HEK293 (cell line): ENCODE data around the gene SLC1A2.

Experiments
- CTCF ChIP-seq: fragments of 450-650 bp; formaldehyde crosslinking; IDR thresholded peaks from 2 replicates; pipeline ENCODE4 v1.5.1; 2016; ENCODE audit warnings: missing biosample characterization, missing genetic modification characterization
- TRIM28 ChIP-seq: IDR thresholded peaks from 2 replicates; pipeline ENCODE4 v1.6.1; 2011; ENCODE audit warnings: low read length, control low read depth, borderline replicate concordance
- ZNF138 ChIP-seq: fragments of 450-650 bp; formaldehyde crosslinking; IDR thresholded peaks from 2 replicates; pipeline ENCODE4 v1.5.1; 2016; ENCODE audit warnings: missing biosample characterization, missing genetic modification characterization, borderline replicate concordance

GRCh38 chr11:35402751-35403660 is 16.4 kb downstream of the SLC1A2 start:
- no peak for TF ChIP-seq TRIM28
- TF ChIP-seq CTCF = no peak
- no peak for TF ChIP-seq ZNF138 (tag by site-specific recombination)
